Osteoblast (primary cell): ENCODE measurements around the gene ZNF335. TPM values are rescaled to one million over a fixed set of nuclear protein-coding genes. Genes with fewer than 3 reads are reported as not detected.

ENCODE experiments used
- DNase-seq: peaks from one replicate; pipeline ENCODE4 v3.0.0; 2011; ENCODE audit warnings: low spot score, mixed read lengths; ENCODE audit not compliant: insufficient read length; ENCODE audit errors: missing footprints
- H2AFZ ChIP-seq: 2 replicates; pipeline ENCODE4 v1.6.0; 2011; ENCODE audit warnings: mild to moderate bottlenecking, low read length
- H3K27ac ChIP-seq: 2 replicates; pipeline ENCODE4 v1.5.1; 2011; ENCODE audit warnings: mild to moderate bottlenecking, low read depth, low read length, moderate library complexity
- H3K27me3 ChIP-seq: 2 replicates; pipeline ENCODE4 v1.6.0; 2012; ENCODE audit warnings: mild to moderate bottlenecking, control low read depth, inconsistent platforms, low read length, moderate library complexity; ENCODE audit not compliant: insufficient read depth
- H3K36me3 ChIP-seq: 2 replicates; pipeline ENCODE4 v1.5.1; 2011; ENCODE audit warnings: mild to moderate bottlenecking, low read length, control low read depth, moderate library complexity; ENCODE audit not compliant: insufficient read depth
- H3K4me1 ChIP-seq: 2 replicates; pipeline ENCODE4 v1.5.1; 2011; ENCODE audit warnings: mild to moderate bottlenecking, low read length, control low read depth, moderate library complexity; ENCODE audit not compliant: insufficient read depth
- H3K4me2 ChIP-seq: 2 replicates; pipeline ENCODE4 v1.6.0; 2011; ENCODE audit warnings: mild to moderate bottlenecking, low read length; ENCODE audit not compliant: insufficient read depth
- H3K4me3 ChIP-seq: fragments of 200-600 bp; sonication (generic); 3 replicates; pipeline ENCODE4 v1.5.1; 2012; ENCODE audit warnings: mild to moderate bottlenecking, low read length, inconsistent platforms; ENCODE audit not compliant: insufficient read depth
- H3K79me2 ChIP-seq: 2 replicates; pipeline ENCODE4 v1.6.0; 2012; ENCODE audit warnings: mild to moderate bottlenecking, low read length, control low read depth, inconsistent platforms; ENCODE audit not compliant: insufficient read depth
- H3K9me3 ChIP-seq: 2 replicates; pipeline ENCODE4 v1.5.1; 2011; ENCODE audit warnings: low read depth, low read length, control low read depth
- H4K20me1 ChIP-seq: 2 replicates; pipeline ENCODE4 v1.6.0; 2012; ENCODE audit warnings: mild to moderate bottlenecking, low read length, control low read depth; ENCODE audit not compliant: insufficient read depth
- CTCF ChIP-seq: IDR thresholded peaks from 2 replicates; pipeline ENCODE4 v1.5.1; 2011; ENCODE audit warnings: mild to moderate bottlenecking, low read depth, low read length, moderate library complexity; ENCODE audit errors: extremely low read depth
- total RNA-seq: library from RNA; depleted of rRNA; stranded (reverse); fragments of >200 nt; gene quantifications from 2 replicates; pipeline ENCODE4 v1.2.3, GENCODE V29; 2012

The ZNF335 gene
- total RNA-seq, 1 donor = 20.3 TPM

- Histone ChIP-seq H3K27me3 (no peaks in the 10 kb centered on the region), H3K79me2 (no peaks in the 10 kb centered on the region), H3K4me3 (no peak overlapping the region), H3K9me3 (no peaks in the 10 kb centered on the region), H2AFZ (no peak overlapping the region), H3K36me3 (peaks cover 86% of the 10 kb centered on the region), H3K4me2 (no peak overlapping the region), H3K27ac (no peak overlapping the region), H4K20me1 (no peaks in the 10 kb centered on the region), H3K4me1 (peaks cover 13% of the 10 kb centered on the region)
- peak; percentile 58 for DNase-seq
- TF ChIP-seq CTCF = peak; percentile 6
Measured at GRCh38 chr20:45944965-45945677, 26.9 kb downstream of the ZNF335 start.

- no peak overlapping the region for H3K4me3 ChIP-seq
- no peak overlapping the region for H3K4me2 ChIP-seq
- no peaks in the 10 kb centered on the region for H3K27me3 ChIP-seq
- H3K79me2 ChIP-seq = no peaks in the 10 kb centered on the region
- no peak overlapping the region for H2AFZ ChIP-seq
- H3K36me3 ChIP-seq = peaks cover 86% of the 10 kb centered on the region
- no peak for TF ChIP-seq CTCF
- peak overlapping the region; percentile 27 for H3K27ac ChIP-seq
- no peaks in the 10 kb centered on the region for H3K9me3 ChIP-seq
- DNase-seq = peak; percentile 89
- no peaks in the 10 kb centered on the region for H4K20me1 ChIP-seq
- peaks cover 13% of the 10 kb centered on the region for H3K4me1 ChIP-seq
Measured at GRCh38 chr20:45944151-45944964, 27.6 kb downstream of the ZNF335 start.

GRCh38 chr20:45943613-45944012 is 28.4 kb downstream of the ZNF335 start:
- Histone ChIP-seq H3K4me1 (peaks cover 13% of the 10 kb centered on the region), H3K79me2 (peaks cover 2% of the 10 kb centered on the region), H3K4me2 (no peak overlapping the region), H3K36me3 (peaks cover 86% of the 10 kb centered on the region), H3K27ac (no peak overlapping the region), H3K27me3 (no peaks in the 10 kb centered on the region), H3K9me3 (no peaks in the 10 kb centered on the region), H3K4me3 (no peak overlapping the region), H4K20me1 (peaks cover under 1% of the 10 kb centered on the region), H2AFZ (no peak overlapping the region)
- no peak for TF ChIP-seq CTCF
- DNase-seq = no peak

GRCh38 chr20:45940469-45940868 is 31.5 kb downstream of the ZNF335 start:
- Histone ChIP-seq H3K79me2 (peaks cover 29% of the 10 kb centered on the region), H3K4me3 (no peak overlapping the region), H3K4me2 (no peak overlapping the region), H3K9me3 (no peaks in the 10 kb centered on the region), H3K27ac (no peak overlapping the region), H4K20me1 (peaks cover 16% of the 10 kb centered on the region), H3K36me3 (peaks cover 75% of the 10 kb centered on the region), H3K4me1 (peaks cover 16% of the 10 kb centered on the region), H3K27me3 (no peaks in the 10 kb centered on the region), H2AFZ (no peak overlapping the region)
- TF ChIP-seq CTCF = no peak
- no peak for DNase-seq
